ENCODE data around the gene CCL20.
"Not testable (repeated sequence)": the region's sequence is repeated elsewhere in the genome, so short reads cannot be mapped to it uniquely, and the experiment has no call there.

CCL20 gene

DNA sequence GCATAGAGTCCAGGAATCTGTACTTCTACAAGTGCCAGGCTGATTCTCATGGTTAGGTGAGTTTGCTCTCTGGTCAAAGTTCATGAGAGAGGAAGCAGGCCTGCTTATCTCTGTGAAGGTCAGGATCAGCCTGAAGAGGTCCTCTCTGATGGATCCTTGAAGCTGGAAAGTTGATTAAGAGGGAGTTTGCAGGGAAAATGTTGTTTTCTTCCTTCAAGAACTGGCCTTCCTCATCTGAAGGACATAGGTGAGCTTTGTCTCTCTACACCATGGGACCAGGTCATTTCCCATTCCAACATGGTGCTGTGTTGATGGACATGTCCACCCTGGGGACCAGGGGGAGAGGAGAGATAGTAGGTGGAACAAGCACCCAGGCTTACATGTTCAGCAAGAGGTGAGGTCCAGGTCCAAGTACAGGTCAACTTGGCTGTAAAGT lies 14.9 kb downstream of the CCL20 start:
- DNase-seq (ENCODE audit: low read depth): no peak
- no peak overlapping the region for H3K4me3 ChIP-seq (ENCODE audit: control insufficient read depth, low read depth, low read length)
- no peak for TF ChIP-seq CTCF (IDR thresholded peaks at IDR 0.05; ENCODE audit: control insufficient read depth, insufficient read depth, low read depth, low read length, missing control alignments)

GRCh38 chr2:227829337-227829736 lies 15.7 kb downstream of the CCL20 start:
- no peak for TF ChIP-seq CTCF (IDR thresholded peaks at IDR 0.05; ENCODE audit: control insufficient read depth, insufficient read depth, low read depth, low read length, missing control alignments)
- H3K4me3 ChIP-seq (ENCODE audit: control insufficient read depth, low read depth, low read length): no peak overlapping the region
- DNase-seq (ENCODE audit: low read depth): no peak

DNA sequence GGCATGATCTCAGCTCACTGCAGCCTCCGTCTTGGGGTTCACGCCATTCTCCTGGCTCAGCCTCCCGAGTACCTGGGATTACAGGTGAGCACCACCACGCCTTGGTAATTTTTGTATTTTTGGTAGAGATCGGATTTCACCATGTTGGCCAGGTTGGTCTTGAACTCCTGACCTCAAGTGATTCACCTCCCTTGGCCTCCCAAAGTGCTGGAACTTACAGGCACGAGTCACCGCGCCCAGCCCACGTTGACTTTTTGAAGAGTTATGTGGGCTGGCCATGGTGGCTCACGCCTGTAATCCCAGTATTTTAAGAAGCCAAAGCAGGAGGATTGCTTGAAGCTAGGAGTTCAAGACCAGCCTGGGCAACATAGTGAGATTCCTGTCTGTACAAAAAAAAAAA lies 20.8 kb downstream of the CCL20 start:
- no peak overlapping the region for H3K4me3 ChIP-seq (ENCODE audit: control insufficient read depth, low read depth, low read length)
- no peak for TF ChIP-seq CTCF (IDR thresholded peaks at IDR 0.05; ENCODE audit: control insufficient read depth, insufficient read depth, low read depth, low read length, missing control alignments)
- no peak for DNase-seq (ENCODE audit: low read depth)

GRCh38 chr2:227834916-227835650 lies 21.4 kb downstream of the CCL20 start:
- TF ChIP-seq CTCF (IDR thresholded peaks at IDR 0.05; ENCODE audit: control insufficient read depth, insufficient read depth, low read depth, low read length, missing control alignments): no peak
- no peak overlapping the region for H3K4me3 ChIP-seq (ENCODE audit: control insufficient read depth, low read depth, low read length)
- DNase-seq (ENCODE audit: low read depth): no peak

DNA sequence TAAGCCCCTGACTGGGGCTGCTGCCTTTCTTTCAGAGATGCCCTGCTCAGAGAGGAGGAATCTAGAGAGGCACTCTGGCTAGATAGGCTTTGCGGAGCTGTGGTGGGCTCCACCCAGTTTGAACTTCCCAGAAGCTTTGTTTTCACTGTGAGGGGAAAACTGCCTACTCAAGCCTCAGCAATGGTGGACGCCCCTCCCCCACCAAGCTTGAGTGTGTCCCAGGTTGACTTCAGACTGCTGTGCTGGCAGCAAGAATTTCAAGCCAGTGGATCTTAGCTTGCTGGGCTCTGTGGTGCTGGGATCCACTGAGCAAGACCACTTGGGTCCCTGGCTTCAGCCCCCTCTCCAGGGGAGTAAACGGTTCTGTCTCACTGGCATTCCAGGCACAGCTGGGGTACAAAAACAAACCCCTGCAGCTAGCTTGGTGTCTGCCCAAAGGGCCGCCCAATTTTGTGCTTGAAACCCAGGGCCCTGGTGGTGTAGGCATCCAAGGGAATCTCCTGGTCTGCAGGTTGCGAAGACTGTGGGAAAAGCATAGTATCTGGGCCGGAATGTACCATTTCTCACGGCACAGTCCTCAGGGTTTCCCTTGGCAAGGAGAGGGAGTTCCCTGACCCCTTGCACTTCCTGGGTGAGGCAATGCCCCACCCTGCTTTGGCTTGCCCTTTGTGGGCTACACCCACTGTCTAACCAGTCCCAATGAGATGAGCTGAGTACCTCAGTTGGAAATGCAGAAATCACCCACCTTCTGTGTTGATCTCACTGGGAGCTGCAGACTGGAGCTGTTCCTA lies 25.9 kb downstream of the CCL20 start:
- H3K4me3 ChIP-seq (ENCODE audit: control insufficient read depth, low read depth, low read length); DNase-seq (ENCODE audit: low read depth): not testable (repeated sequence)

GRCh38 chr2:227846831-227847230 lies 33.2 kb downstream of the CCL20 start:
- DNase-seq (ENCODE audit: low read depth): no peak
- H3K4me3 ChIP-seq (ENCODE audit: control insufficient read depth, low read depth, low read length): no peak overlapping the region
- no peak for TF ChIP-seq CTCF (IDR thresholded peaks at IDR 0.05; ENCODE audit: control insufficient read depth, insufficient read depth, low read depth, low read length, missing control alignments)

DNA sequence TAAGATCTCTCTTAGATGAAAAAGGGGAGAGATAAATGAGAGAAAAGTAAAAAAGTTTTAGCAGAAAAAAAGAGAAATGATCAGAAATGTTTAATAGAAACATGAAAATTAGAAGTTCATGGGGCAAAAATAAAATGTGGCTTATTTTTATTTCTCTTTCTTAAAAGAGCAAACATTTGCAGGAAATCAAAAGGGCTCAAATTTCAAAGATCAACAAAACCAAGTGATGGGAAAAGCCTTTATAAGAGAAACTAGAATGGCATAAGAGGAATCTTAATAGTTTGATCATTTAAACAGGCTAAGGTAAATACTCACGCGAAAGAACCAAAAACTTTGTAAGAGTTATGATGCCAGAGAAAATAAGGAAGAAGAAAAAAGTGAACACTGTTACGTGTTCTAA lies 34.5 kb downstream of the CCL20 start:
- DNase-seq (ENCODE audit: low read depth): no peak
- H3K4me3 ChIP-seq (ENCODE audit: control insufficient read depth, low read depth, low read length): no peak overlapping the region
- TF ChIP-seq CTCF (IDR thresholded peaks at IDR 0.05; ENCODE audit: control insufficient read depth, insufficient read depth, low read depth, low read length, missing control alignments): no peak

All from AG09309 (cell line).